NCI-H1417 (cell line): Measurements from ENCODE around the gene LCNL1.

Experiments
- DNase-seq, 3 experiments: peaks; one replicate each; lab custom pipeline; 2025; lab: John Stamatoyannopoulos, UW

LCNL1 gene

DNA sequence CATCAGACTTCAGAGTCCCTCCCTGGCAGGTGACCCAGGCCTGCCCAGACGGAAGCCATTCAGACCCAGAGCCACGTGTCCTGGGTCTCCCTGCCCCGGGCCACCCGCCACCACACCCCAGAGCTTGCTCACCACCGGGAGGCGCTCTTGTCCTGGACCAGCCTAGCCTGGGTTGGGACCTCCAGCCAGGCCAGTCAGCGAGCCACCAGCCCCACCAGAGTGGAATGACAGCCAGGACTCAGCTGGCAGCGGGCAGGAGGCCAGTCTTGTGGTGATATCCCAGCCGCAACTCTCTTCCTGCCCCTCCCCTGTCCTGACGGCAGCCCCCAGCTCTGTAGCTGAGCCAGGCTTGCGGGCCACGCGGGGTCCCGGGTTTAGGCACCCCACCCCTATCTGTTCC is 7.1 kb upstream of the LCNL1 start:
- DNase-seq, result no peak

DNA sequence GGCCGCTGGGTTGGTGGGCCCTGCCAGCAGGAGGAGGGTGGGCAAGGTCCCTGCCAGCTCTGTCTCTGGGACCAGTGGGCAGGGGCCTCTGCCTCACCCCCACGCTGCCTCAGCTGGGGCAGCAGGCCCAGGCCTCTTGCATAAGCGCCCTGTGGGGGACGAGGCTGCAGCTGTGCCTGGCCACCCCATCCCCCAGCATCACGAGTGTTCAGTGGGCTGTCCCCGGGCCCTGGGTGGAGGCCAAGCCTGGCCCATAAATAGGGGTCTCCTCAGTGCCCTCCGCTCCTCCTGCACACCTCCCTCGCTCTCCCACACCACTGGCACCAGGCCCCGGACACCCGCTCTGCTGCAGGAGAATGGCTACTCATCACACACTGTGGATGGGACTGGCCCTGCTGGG is 5.6 kb upstream of the LCNL1 start, which contains the start of gene PTGDS:
TSS of gene PTGDS (plus strand) at position 282 of the 400 bp plus-strand sequence. CDS start at position 357, 75 bp downstream.
- no peak for DNase-seq

- DNase-seq, result no peak
Measured at GRCh38 chr9:136977649-136978072, 5.1 kb upstream of the LCNL1 start.

DNA sequence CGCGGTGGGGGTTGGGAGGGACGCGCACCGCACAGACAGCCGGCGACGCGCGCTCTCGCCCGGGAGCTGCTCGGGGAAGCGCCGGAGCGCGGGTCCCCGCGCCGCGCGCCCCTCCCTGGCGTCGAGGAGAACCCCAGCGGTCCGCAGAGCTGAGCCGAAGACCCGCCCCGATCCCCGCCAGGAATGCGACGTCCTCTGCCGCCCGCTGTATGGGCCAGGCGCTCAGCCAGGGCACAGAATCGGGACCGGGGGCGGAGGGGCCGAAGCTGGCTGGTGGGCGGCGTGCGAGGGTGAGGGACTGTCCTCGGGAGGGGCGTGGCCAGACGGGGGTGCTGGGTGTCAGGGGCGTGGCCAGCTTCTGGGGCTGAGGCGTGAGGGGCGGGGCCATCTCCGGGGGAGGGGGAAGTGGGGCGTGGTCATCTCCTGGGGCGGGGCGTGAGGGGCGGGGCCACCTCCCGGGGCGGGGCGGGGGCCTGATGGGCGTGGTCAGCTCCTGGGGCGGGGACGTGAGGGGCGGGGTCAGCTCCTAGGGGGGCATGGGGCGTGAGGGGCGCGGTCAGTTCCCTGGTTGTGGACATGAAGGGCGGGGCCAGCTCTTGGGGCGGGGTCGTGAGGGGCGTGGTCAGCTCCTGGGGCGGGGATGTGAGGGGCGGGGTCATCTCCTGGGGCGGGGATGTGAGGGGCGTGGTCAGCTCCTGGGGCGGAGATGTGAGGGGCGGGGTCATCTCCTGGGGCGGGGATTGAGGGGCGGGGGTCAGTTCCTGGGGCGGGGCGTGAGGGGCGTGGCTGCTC is 4.5 kb upstream of the LCNL1 start:
- DNase-seq, result peak; percentile 21 to 72 (median 62)

- DNase-seq, result no peak
Measured at GRCh38 chr9:136978865-136979544, 3.8 kb upstream of the LCNL1 start.

- DNase-seq, result no peak
Measured at GRCh38 chr9:136979769-136980587, 2.8 kb upstream of the LCNL1 start.

- no peak for DNase-seq
Measured at GRCh38 chr9:136980669-136981478, 1.9 kb upstream of the LCNL1 start.

DNA sequence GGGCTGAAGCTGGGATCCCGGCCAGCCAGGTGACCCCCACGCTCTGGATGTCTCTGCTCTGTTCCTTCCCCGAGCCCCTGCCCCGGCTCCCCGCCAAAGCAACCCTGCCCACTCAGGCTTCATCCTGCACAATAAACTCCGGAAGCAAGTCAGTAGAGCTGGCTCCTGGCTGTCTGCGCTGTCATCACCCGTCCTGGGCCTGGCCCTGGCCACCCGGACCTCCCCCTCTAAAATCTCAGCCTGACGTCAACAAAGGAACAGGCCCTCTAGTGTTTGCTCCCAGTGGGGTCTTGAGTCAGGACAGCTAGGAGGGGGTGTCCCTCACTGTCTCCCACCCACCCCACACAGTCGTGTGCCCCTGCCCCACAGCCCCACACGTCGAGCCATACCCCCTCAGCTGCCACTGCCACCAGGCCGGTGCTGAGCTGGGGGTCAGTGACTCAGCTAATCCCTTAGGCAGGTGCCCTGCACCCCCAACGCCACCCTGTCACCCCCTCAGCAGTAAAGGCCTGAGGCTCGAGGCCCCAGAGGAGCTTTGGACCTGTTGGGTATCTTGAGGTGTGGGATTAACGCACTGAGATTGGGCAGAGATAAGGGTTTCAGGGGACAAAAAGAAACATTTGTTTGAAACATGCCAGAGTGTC is 1.1 kb upstream of the LCNL1 start:
- DNase-seq, result no peak

DNA sequence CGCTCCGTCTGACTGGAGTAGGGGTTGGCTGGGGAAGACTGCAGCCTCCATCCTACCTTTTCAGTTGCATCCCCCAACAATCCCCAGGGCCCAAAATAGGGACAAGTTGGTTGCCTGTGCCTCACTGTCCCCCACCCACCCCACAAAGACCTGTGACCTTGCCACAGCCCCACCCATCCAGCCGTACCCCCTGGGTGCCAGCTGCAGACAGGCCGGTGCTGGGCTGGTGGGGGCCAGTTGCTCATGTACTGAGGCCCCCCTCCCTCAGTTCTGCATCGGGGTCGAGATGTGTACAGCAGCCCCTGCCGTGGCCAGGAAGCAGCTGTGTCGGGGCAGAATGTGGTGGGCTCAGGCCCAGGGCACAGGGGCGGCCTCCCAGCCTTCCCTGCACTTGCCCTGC is 374 bp downstream of the LCNL1 start:
- DNase-seq, result no peak

- DNase-seq, result no peak
Measured at GRCh38 chr9:136983656-136984314, 992 bp downstream of the LCNL1 start.

DNA sequence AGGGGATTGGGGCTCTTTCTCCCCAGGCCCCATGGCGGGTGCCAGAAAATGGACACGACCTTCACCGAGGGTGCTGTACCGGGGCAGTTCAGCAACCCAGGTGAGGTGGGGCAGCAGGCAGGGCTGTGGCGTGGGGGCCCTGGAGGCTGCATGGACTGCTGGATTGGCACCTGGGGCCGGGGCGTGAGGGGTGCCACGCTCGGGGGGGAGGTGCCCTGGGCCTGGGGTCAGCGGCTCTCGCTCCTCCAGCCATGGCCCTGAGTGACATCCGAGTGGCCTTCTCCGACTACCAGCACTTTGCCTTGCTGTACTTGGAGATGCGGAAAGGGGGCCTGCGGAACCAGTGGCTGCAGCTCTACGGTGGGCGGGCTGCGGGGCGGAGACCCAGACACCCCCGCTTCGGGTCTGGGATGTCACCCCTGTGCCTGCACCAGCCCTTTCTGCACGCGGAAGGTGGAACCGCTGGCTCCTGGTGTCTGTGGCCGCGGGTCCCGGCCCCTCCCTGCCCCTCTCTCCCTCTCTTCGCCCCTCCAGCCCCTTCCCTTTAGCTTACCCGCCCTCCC is 1.8 kb downstream of the LCNL1 start:
- DNase-seq, result no peak

DNA sequence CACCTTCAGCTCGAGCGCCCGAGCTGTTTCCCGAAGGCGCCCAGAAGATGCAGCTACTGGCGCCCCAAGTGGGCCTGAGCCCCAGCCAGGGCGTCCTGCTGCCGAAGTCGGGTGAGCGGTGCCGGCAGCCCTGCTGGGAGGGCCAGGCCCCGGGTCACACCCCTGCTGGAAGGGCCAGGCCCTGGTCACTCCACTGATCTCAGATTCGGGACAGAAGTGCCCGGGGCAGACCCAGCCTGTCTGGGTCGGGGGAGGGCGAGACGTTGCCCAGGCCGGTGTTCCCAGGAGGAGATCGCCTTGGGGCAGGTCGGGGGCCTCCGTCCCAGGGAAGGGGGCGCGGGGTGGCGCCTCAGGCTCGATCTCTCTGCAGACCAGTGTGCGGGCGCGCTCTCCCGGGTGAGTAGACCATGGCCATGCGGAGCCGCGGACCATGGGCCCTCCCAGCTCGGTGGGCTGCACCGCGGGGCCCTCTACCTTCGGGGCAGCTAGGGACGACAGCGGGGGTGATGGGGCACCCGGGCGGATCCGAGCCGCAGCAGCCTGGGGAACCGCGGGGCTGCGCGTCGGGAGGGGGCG is 2.3 kb downstream of the LCNL1 start:
- no peak for DNase-seq

DNA sequence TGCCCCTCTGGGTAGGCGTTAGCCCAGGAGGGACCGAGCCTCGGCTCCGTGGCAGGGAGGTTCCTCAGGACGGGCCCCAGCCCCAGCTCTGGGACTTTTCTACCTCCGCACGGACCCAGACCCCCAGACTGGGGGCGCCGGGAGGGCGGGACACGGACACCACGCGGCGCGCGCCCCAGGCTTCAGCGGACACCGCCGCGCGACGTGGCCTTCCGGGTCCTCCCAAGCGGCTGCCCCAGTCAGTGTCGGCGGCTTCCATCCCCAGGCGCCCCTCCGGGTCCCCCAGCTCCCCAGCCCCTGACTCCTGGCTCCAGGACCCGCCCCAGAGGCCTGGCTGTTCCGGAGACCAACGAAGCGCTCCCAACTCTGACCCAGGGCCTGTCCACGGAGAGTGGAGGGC is 3.1 kb downstream of the LCNL1 start:
- DNase-seq, result no peak

DNA sequence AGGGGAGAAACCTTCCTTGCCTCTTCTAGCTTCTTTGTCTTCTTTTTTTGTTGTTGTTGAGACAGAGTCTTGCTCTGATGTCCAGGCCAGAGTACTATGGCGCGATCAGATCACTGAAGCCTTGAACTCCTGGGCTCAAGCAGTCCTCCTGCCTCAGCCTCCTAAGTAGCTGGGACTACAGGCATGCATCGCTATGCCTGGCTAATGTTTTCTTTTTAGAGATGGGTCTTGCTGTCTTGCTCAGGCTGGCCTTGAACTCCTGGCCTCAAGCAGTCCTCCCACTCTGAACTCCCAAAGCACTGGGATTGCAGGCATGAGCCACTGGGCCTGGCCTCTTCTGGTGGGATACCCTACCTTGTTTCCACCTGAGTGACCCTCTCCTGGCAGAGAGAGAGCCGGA is 6.1 kb downstream of the LCNL1 start:
- no peak for DNase-seq

DNA sequence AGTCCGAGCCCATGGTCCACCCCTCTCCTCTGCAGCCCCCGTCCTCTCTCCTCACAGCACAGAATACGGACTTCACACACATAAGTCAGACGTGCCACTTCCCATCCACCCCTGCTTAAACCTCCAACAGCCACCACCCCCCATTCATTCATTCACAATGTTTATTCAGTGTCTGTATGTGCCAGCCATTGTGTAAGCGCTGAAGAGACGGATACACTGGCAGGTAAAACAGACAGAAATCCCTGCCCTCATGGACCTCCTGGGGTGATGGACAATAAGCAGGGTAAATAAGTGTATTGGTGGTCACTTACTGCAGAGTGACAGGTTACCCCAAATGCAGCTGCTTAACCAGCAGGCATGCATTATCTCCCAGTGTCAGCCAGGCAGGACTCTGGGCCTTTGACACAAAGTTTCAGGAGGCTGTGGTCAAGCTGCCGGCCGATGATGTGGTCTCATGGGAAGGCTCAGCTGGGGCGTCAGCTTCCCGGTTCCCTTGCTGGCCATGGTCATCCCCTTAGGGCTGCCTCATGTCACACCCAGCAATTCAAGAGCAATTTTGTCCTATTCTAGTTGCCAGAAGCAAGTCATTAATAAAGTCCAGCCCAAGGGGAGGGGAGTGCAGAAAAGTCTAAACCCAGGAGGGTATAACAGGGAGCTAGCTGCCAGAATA is 7.6 kb downstream of the LCNL1 start:
- peak in 2 of 3 experiments; percentile 19 to 67 for DNase-seq

- peak; percentile 81 to 90 (median 88) for DNase-seq
Measured at GRCh38 chr9:136991993-136992818, 9.4 kb downstream of the LCNL1 start, which contains the start of gene PAXX. Gene PAXX, plus strand, starts transcription at chr9:136992422. Its CDS starts 22 bp downstream, at chr9:136992444.

- DNase-seq, result no peak
Measured at GRCh38 chr9:136992819-136993369, 10.1 kb downstream of the LCNL1 start.
